ENCODE results near the gene SPDYE2. TPM values are rescaled to one million over a fixed set of nuclear protein-coding genes. Genes with fewer than 3 reads are reported as not detected.
A peak's percentile ranks its signal among the peaks of the same experiment; 100 is the strongest.
"Not testable (repeated sequence)": the region's sequence is repeated elsewhere in the genome, so short reads cannot be mapped to it uniquely, and the experiment has no call there.

SPDYE2 gene
- total and polyA plus RNA-seq, 4 donors, result 0.08 to 2.6 TPM; not detected in 2

GRCh38 chr7:102531583-102531982 lies 19.4 kb upstream of the SPDYE2 start:
- H3K27me3 ChIP-seq (ENCODE audit: control insufficient read depth in 4 of 4, insufficient read depth in 4 of 4, low read length in 3 of 4); H3K4me1 ChIP-seq (ENCODE audit: control insufficient read depth in 4 of 4, insufficient read depth in 4 of 4, low read length in 3 of 4); H3K9me3 ChIP-seq (ENCODE audit: control insufficient read depth in 4 of 4, low read length in 3 of 4); H3K9ac ChIP-seq (ENCODE audit: low read depth in 1 of 2, low read length in 2 of 2); H3K4me3 ChIP-seq (ENCODE audit: low read depth in 1 of 3, low read length in 3 of 3); DNase-seq (ENCODE audit: low spot score); H3K27ac ChIP-seq (ENCODE audit: low read depth in 1 of 2, low read length in 2 of 2); H3K36me3 ChIP-seq (ENCODE audit: control insufficient read depth in 4 of 4, insufficient read depth in 3 of 4, low read depth in 1 of 4, low read length in 3 of 4): not testable (repeated sequence)
- no CpG with 5 or more reads among the region's 7 CpGs for WGBS

- WGBS, result 100% methylated on average over 2 of the region's 2 CpGs
- H3K4me1 ChIP-seq (ENCODE audit: control insufficient read depth in 4 of 4, insufficient read depth in 4 of 4, low read length in 3 of 4); H3K27me3 ChIP-seq (ENCODE audit: control insufficient read depth in 4 of 4, insufficient read depth in 4 of 4, low read length in 3 of 4); H3K27ac ChIP-seq (ENCODE audit: low read depth in 1 of 2, low read length in 2 of 2); H3K36me3 ChIP-seq (ENCODE audit: control insufficient read depth in 4 of 4, insufficient read depth in 3 of 4, low read depth in 1 of 4, low read length in 3 of 4); H3K9ac ChIP-seq (ENCODE audit: low read depth in 1 of 2, low read length in 2 of 2); H3K4me3 ChIP-seq (ENCODE audit: low read depth in 1 of 3, low read length in 3 of 3); H3K9me3 ChIP-seq (ENCODE audit: control insufficient read depth in 4 of 4, low read length in 3 of 4); DNase-seq (ENCODE audit: low spot score): not testable (repeated sequence)
These were observed 18.9 kb upstream of the SPDYE2 start for GRCh38 chr7:102532127-102532526.

GRCh38 chr7:102535062-102535615 lies 15.9 kb upstream of the SPDYE2 start:
- H3K4me1 ChIP-seq (ENCODE audit: control insufficient read depth in 4 of 4, insufficient read depth in 4 of 4, low read length in 3 of 4); H3K27me3 ChIP-seq (ENCODE audit: control insufficient read depth in 4 of 4, insufficient read depth in 4 of 4, low read length in 3 of 4); H3K4me3 ChIP-seq (ENCODE audit: low read depth in 1 of 3, low read length in 3 of 3); H3K36me3 ChIP-seq (ENCODE audit: control insufficient read depth in 4 of 4, insufficient read depth in 3 of 4, low read depth in 1 of 4, low read length in 3 of 4); H3K9ac ChIP-seq (ENCODE audit: low read depth in 1 of 2, low read length in 2 of 2); H3K27ac ChIP-seq (ENCODE audit: low read depth in 1 of 2, low read length in 2 of 2); H3K9me3 ChIP-seq (ENCODE audit: control insufficient read depth in 4 of 4, low read length in 3 of 4): not testable (repeated sequence)
- WGBS, result 70% methylated on average over 3 of the region's 8 CpGs
- peak; percentile 20 for DNase-seq (ENCODE audit: low spot score)

GRCh38 chr7:102540604-102541003 lies 10.4 kb upstream of the SPDYE2 start:
- WGBS, result 97% methylated on average over 4 of the region's 6 CpGs
- DNase-seq (ENCODE audit: low spot score); H3K27me3 ChIP-seq (ENCODE audit: control insufficient read depth in 4 of 4, insufficient read depth in 4 of 4, low read length in 3 of 4): not testable (repeated sequence)

GRCh38 chr7:102542083-102542482 lies 8.9 kb upstream of the SPDYE2 start:
- H3K27me3 ChIP-seq (ENCODE audit: control insufficient read depth in 4 of 4, insufficient read depth in 4 of 4, low read length in 3 of 4); H3K4me3 ChIP-seq (ENCODE audit: low read depth in 1 of 3, low read length in 3 of 3); DNase-seq (ENCODE audit: low spot score); H3K9me3 ChIP-seq (ENCODE audit: control insufficient read depth in 4 of 4, low read length in 3 of 4); H3K9ac ChIP-seq (ENCODE audit: low read depth in 1 of 2, low read length in 2 of 2); H3K4me1 ChIP-seq (ENCODE audit: control insufficient read depth in 4 of 4, insufficient read depth in 4 of 4, low read length in 3 of 4); H3K36me3 ChIP-seq (ENCODE audit: control insufficient read depth in 4 of 4, insufficient read depth in 3 of 4, low read depth in 1 of 4, low read length in 3 of 4); H3K27ac ChIP-seq (ENCODE audit: low read depth in 1 of 2, low read length in 2 of 2): not testable (repeated sequence)
- WGBS, result 94% methylated on average over 2 of the region's 8 CpGs

More at GRCh38 chr7:102540604-102541003, 10.4 kb upstream of the SPDYE2 start:
- not testable (repeated sequence) for H3K36me3 ChIP-seq (ENCODE audit: control insufficient read depth in 4 of 4, insufficient read depth in 3 of 4, low read depth in 1 of 4, low read length in 3 of 4); H3K4me3 ChIP-seq (ENCODE audit: low read depth in 1 of 3, low read length in 3 of 3); H3K27ac ChIP-seq (ENCODE audit: low read depth in 1 of 2, low read length in 2 of 2); H3K9ac ChIP-seq (ENCODE audit: low read depth in 1 of 2, low read length in 2 of 2); H3K9me3 ChIP-seq (ENCODE audit: control insufficient read depth in 4 of 4, low read length in 3 of 4); H3K4me1 ChIP-seq (ENCODE audit: control insufficient read depth in 4 of 4, insufficient read depth in 4 of 4, low read length in 3 of 4)

- H3K9ac ChIP-seq (ENCODE audit: low read depth in 1 of 2, low read length in 2 of 2); DNase-seq (ENCODE audit: low spot score); H3K27ac ChIP-seq (ENCODE audit: low read depth in 1 of 2, low read length in 2 of 2); H3K9me3 ChIP-seq (ENCODE audit: control insufficient read depth in 4 of 4, low read length in 3 of 4); H3K27me3 ChIP-seq (ENCODE audit: control insufficient read depth in 4 of 4, insufficient read depth in 4 of 4, low read length in 3 of 4); H3K4me3 ChIP-seq (ENCODE audit: low read depth in 1 of 3, low read length in 3 of 3); H3K4me1 ChIP-seq (ENCODE audit: control insufficient read depth in 4 of 4, insufficient read depth in 4 of 4, low read length in 3 of 4); H3K36me3 ChIP-seq (ENCODE audit: control insufficient read depth in 4 of 4, insufficient read depth in 3 of 4, low read depth in 1 of 4, low read length in 3 of 4): not testable (repeated sequence)
- WGBS, result 90% methylated on average over 7 of the region's 11 CpGs
These were observed 8.3 kb upstream of the SPDYE2 start for GRCh38 chr7:102542771-102543170.

GRCh38 chr7:102543596-102543995 lies 7.4 kb upstream of the SPDYE2 start, which contains the start of gene UPK3BL2:
UPK3BL2 (minus strand) TSS chr7:102543696; CDS start chr7:102543636, 60 bp downstream.
- H3K9ac ChIP-seq (ENCODE audit: low read depth in 1 of 2, low read length in 2 of 2); DNase-seq (ENCODE audit: low spot score); H3K4me3 ChIP-seq (ENCODE audit: low read depth in 1 of 3, low read length in 3 of 3); H3K36me3 ChIP-seq (ENCODE audit: control insufficient read depth in 4 of 4, insufficient read depth in 3 of 4, low read depth in 1 of 4, low read length in 3 of 4); H3K27ac ChIP-seq (ENCODE audit: low read depth in 1 of 2, low read length in 2 of 2); H3K9me3 ChIP-seq (ENCODE audit: control insufficient read depth in 4 of 4, low read length in 3 of 4); H3K27me3 ChIP-seq (ENCODE audit: control insufficient read depth in 4 of 4, insufficient read depth in 4 of 4, low read length in 3 of 4); H3K4me1 ChIP-seq (ENCODE audit: control insufficient read depth in 4 of 4, insufficient read depth in 4 of 4, low read length in 3 of 4): not testable (repeated sequence)
- WGBS, result no CpG with 5 or more reads among the region's 8 CpGs

- H3K4me3 ChIP-seq (ENCODE audit: low read depth in 1 of 3, low read length in 3 of 3); H3K27ac ChIP-seq (ENCODE audit: low read depth in 1 of 2, low read length in 2 of 2); DNase-seq (ENCODE audit: low spot score); H3K9me3 ChIP-seq (ENCODE audit: control insufficient read depth in 4 of 4, low read length in 3 of 4); H3K4me1 ChIP-seq (ENCODE audit: control insufficient read depth in 4 of 4, insufficient read depth in 4 of 4, low read length in 3 of 4); H3K27me3 ChIP-seq (ENCODE audit: control insufficient read depth in 4 of 4, insufficient read depth in 4 of 4, low read length in 3 of 4); H3K9ac ChIP-seq (ENCODE audit: low read depth in 1 of 2, low read length in 2 of 2); H3K36me3 ChIP-seq (ENCODE audit: control insufficient read depth in 4 of 4, insufficient read depth in 3 of 4, low read depth in 1 of 4, low read length in 3 of 4): not testable (repeated sequence)
- WGBS, result no CpG with 5 or more reads among the region's 1 CpG
These were observed 6.7 kb upstream of the SPDYE2 start for GRCh38 chr7:102544372-102544771.

- H3K36me3 ChIP-seq (ENCODE audit: control insufficient read depth in 4 of 4, insufficient read depth in 3 of 4, low read depth in 1 of 4, low read length in 3 of 4); H3K4me3 ChIP-seq (ENCODE audit: low read depth in 1 of 3, low read length in 3 of 3); H3K27ac ChIP-seq (ENCODE audit: low read depth in 1 of 2, low read length in 2 of 2); H3K27me3 ChIP-seq (ENCODE audit: control insufficient read depth in 4 of 4, insufficient read depth in 4 of 4, low read length in 3 of 4); H3K9me3 ChIP-seq (ENCODE audit: control insufficient read depth in 4 of 4, low read length in 3 of 4); H3K4me1 ChIP-seq (ENCODE audit: control insufficient read depth in 4 of 4, insufficient read depth in 4 of 4, low read length in 3 of 4); H3K9ac ChIP-seq (ENCODE audit: low read depth in 1 of 2, low read length in 2 of 2); DNase-seq (ENCODE audit: low spot score): not testable (repeated sequence)
- over 99% methylated on average over 7 of the region's 12 CpGs for WGBS
These were observed 5.7 kb upstream of the SPDYE2 start for GRCh38 chr7:102545288-102545687.
